Endothelial cell of umbilical vein (primary cell): ENCODE data around the gene CGRRF1.

ENCODE experiments used
- EZH2 ChIP-seq: IDR thresholded peaks from 2 replicates; pipeline ENCODE4 v1.6.1; 2012; ENCODE audit warnings: borderline replicate concordance, low read depth, mild to moderate bottlenecking, moderate library complexity, low read length, inconsistent platforms; ENCODE audit not compliant: severe bottlenecking
- MAX ChIP-seq: IDR thresholded peaks from 2 replicates; pipeline ENCODE4 v1.6.1; 2011; ENCODE audit not compliant: insufficient read depth, insufficient read length
- POLR2A ChIP-seq: IDR thresholded peaks from 2 replicates; pipeline ENCODE4 v1.6.1; 2012; ENCODE audit warnings: low read depth, mild to moderate bottlenecking, control low read depth, low read length
- POLR2AphosphoS5 ChIP-seq: IDR thresholded peaks from 2 replicates; pipeline ENCODE4 v1.6.1; 2012; ENCODE audit warnings: low read depth, mild to moderate bottlenecking, control low read depth, low read length, moderate library complexity; ENCODE audit not compliant: insufficient read depth
- TF ChIP-seq, protein P1 (sequence below), 2 donors: IDR thresholded peaks; 1 replicate in 1 of 2; 2 replicates in 1 of 2; pipeline ENCODE4 v1.5.1; 2011; ENCODE audit warnings: low read length in 2 of 2, mild to moderate bottlenecking in 2 of 2, moderate library complexity in 2 of 2, control low read depth in 1 of 2, inconsistent platforms in 1 of 2, low read depth in 1 of 2; ENCODE audit not compliant: insufficient read depth in 1 of 2; ENCODE audit errors: extremely low read depth in 1 of 2

- TF ChIP-seq, protein P1, sequence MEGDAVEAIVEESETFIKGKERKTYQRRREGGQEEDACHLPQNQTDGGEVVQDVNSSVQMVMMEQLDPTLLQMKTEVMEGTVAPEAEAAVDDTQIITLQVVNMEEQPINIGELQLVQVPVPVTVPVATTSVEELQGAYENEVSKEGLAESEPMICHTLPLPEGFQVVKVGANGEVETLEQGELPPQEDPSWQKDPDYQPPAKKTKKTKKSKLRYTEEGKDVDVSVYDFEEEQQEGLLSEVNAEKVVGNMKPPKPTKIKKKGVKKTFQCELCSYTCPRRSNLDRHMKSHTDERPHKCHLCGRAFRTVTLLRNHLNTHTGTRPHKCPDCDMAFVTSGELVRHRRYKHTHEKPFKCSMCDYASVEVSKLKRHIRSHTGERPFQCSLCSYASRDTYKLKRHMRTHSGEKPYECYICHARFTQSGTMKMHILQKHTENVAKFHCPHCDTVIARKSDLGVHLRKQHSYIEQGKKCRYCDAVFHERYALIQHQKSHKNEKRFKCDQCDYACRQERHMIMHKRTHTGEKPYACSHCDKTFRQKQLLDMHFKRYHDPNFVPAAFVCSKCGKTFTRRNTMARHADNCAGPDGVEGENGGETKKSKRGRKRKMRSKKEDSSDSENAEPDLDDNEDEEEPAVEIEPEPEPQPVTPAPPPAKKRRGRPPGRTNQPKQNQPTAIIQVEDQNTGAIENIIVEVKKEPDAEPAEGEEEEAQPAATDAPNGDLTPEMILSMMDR (IDR thresholded peaks at IDR 0.05; ENCODE audit: extremely low read depth in 1 of 2, insufficient read depth in 1 of 2, low read depth in 1 of 2, low read length in 2 of 2) = no peak
- TF ChIP-seq EZH2 (no peak), POLR2A (no peak), POLR2AphosphoS5 (no peak), MAX (no peak)
These were observed 6.0 kb downstream of the CGRRF1 start for GRCh38 chr14:54515670-54516069.
